ENCODE data around the gene EFEMP2.
A peak's percentile ranks its signal among the peaks of the same experiment; 100 is the strongest.

Gene EFEMP2

GRCh38 chr11:65826984-65827735 lies 45.4 kb downstream of the EFEMP2 start:
- no peak for DNase-seq (ENCODE audit: low read depth in 2 of 2)

GRCh38 chr11:65822776-65823528 lies 49.6 kb downstream of the EFEMP2 start:
- DNase-seq (ENCODE audit: low read depth in 2 of 2) = no peak

GRCh38 chr11:65821107-65821506 lies 51.5 kb downstream of the EFEMP2 start:
- DNase-seq (ENCODE audit: low read depth in 2 of 2) = no peak

GRCh38 chr11:65817835-65818680 lies 54.5 kb downstream of the EFEMP2 start:
- peak; percentile 86 to 87 for DNase-seq (ENCODE audit: low read depth in 2 of 2)

GRCh38 chr11:65817312-65817834 lies 55.2 kb downstream of the EFEMP2 start:
- DNase-seq (ENCODE audit: low read depth in 2 of 2) = no peak

- DNase-seq (ENCODE audit: low read depth in 2 of 2) = no peak
Observed at GRCh38 chr11:65816696-65817095, 55.9 kb downstream of the EFEMP2 start.
